Activated naive CD4-positive, alpha-beta T cell treated with anti-CD3 and anti-CD28 coated beads for 36 hours (primary cell): Measurements from ENCODE around the gene AGMO. TPM values are rescaled to one million over a fixed set of nuclear protein-coding genes. Genes with fewer than 3 reads are reported as not detected.

Source experiments
- CTCF ChIA-PET: fragments of 350-600 bp; sonication (Branson Sonifier 250); formaldehyde crosslinking; loops from one replicate; lab custom pipeline; 2021; ENCODE audit warnings: antibody characterized with exemption; lab: Charles Lee
- DNase-seq: peaks from one replicate; pipeline ENCODE4 v3.0.0-alpha.2; 2020
- H3K27ac Mint-ChIP-seq: one replicate; pipeline ENCODE4 v1.8.0; 2021; ENCODE audit warnings: mild to moderate bottlenecking, mixed read lengths
- H3K27me3 Mint-ChIP-seq: one replicate; pipeline ENCODE4 v1.8.0; 2021; ENCODE audit warnings: low read depth, mixed read lengths
- H3K36me3 Mint-ChIP-seq: one replicate; pipeline ENCODE4 v1.8.0; 2021; ENCODE audit warnings: low read depth, mixed read lengths
- H3K4me1 Mint-ChIP-seq: one replicate; pipeline ENCODE4 v1.8.0; 2021; ENCODE audit warnings: low read depth, mixed read lengths
- H3K4me3 Mint-ChIP-seq: one replicate; pipeline ENCODE4 v1.8.0; 2021; ENCODE audit warnings: mild to moderate bottlenecking, moderate library complexity, mixed read lengths
- H3K9me3 Mint-ChIP-seq: one replicate; pipeline ENCODE4 v1.8.0; 2021; ENCODE audit warnings: mixed read lengths
- intact Hi-C: fragments of 100-400 bp; cut with micrococcal nuclease; formaldehyde crosslinking; loops from one replicate; pipeline ENCODE4 v1.15.1; 2023
- total RNA-seq, 2 experiments: library from RNA; stranded (reverse); gene quantifications; one replicate each; pipeline ENCODE4 v1.2.3, GENCODE V29; 2021

AGMO gene
- total RNA-seq, 2 experiments from 2014 or later = not detected

DNA sequence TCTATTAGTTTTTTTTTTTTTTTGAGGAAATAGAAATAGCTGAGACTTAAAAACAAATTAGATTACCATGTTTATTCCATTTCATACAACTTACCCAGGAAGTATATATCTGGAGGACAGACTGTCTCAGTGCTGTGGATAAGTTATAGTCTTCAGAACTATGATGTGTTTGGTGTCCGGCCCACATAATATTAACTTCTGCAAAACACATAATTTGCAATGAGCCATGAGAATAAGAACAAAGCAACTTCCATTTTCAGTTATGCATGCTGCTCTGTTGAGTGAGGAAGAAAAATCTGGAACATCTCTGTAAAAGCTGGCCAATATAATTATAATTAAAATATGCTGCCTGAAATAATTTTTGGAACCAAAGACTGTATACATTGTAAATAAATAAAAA, 130.9 kb downstream of the AGMO start:
- intact Hi-C loops = no loop called here

DNA sequence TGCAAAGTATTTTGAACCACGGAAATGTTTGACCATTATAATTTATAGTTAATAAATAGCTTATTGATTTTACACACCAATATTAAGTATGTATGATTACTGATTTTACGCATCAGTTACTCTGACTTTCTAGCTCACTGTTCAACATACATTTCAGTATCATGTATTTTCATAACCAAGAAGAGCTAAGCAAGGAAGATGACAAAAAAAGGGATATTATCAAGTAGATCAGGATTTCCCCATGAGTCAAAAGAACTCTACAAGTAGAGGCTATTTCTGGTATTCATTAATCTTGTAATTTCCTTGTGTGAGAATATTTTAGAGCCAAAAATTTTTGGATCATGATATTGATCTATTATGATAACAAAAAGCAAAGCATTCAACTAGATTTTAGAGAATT, 131.6 kb downstream of the AGMO start:
- CTCF ChIA-PET = no interaction called here
- Mint-ChIP-seq H3K4me3 (no peak overlapping the region), H3K27ac (no peak overlapping the region), H3K36me3 (no peaks in the 10 kb centered on the region), H3K4me1 (no peaks in the 10 kb centered on the region), H3K9me3 (no peaks in the 10 kb centered on the region), H3K27me3 (no peaks in the 10 kb centered on the region)
- DNase-seq = no peak
- intact Hi-C loops = no loop called here

More for the DNA sequence above, 130.9 kb downstream of the AGMO start:
- Mint-ChIP-seq H3K27ac (no peak overlapping the region), H3K27me3 (no peaks in the 10 kb centered on the region), H3K9me3 (no peaks in the 10 kb centered on the region), H3K36me3 (no peaks in the 10 kb centered on the region), H3K4me1 (no peaks in the 10 kb centered on the region), H3K4me3 (no peak overlapping the region)
- CTCF ChIA-PET = no interaction called here
- DNase-seq = no peak

DNA sequence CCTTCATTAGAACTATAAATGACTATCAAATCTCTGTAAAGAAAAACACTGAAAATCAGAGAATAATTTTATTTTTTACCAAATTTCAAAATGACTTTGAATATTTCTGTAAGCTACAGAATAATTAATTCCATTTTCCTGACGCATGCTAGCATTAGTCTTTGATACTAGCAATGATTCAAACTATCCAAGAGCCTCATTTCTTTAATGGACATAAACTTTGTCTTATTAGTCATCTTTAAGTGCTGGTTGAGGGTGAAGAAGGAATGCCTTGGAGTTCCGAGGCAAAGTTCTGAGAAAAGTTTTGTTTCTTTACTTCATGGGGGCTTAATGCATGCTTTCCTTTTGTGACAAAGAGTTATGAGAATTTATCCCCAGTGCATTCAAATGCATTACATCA, 137.3 kb downstream of the AGMO start:
- DNase-seq = no peak
- CTCF ChIA-PET = no interaction called here
- peaks cover 7% of the 10 kb centered on the region for H3K9me3 Mint-ChIP-seq
- no peaks in the 10 kb centered on the region for H3K36me3 Mint-ChIP-seq
- H3K4me1 Mint-ChIP-seq = no peaks in the 10 kb centered on the region
- no peak overlapping the region for H3K27ac Mint-ChIP-seq
- no peaks in the 10 kb centered on the region for H3K27me3 Mint-ChIP-seq
- intact Hi-C loops = no loop called here
- H3K4me3 Mint-ChIP-seq = no peak overlapping the region

DNA sequence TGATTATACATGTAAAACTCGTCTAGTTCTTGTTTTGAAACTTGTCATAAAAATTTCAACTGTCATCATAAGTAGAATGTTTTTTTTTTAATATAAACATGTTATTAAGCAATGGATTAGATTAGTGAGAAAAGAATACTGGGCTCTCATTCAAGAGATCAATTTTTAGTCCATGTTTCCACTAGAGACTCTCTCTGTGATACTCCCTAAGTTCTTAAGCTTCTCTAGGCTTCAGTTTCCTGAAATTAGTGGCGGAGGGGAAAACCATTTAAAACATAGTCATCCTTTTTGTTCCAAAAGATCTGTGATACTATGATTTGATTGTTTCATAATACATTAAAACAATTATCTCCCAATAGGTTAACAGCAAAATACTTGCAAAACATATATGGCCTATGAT, 142.2 kb downstream of the AGMO start:
- no peaks in the 10 kb centered on the region for H3K27me3 Mint-ChIP-seq
- no peaks in the 10 kb centered on the region for H3K4me1 Mint-ChIP-seq
- H3K4me3 Mint-ChIP-seq = no peak overlapping the region
- CTCF ChIA-PET = no interaction called here
- intact Hi-C loops = no loop called here
- no peak overlapping the region for H3K27ac Mint-ChIP-seq
- no peaks in the 10 kb centered on the region for H3K36me3 Mint-ChIP-seq
- no peak for DNase-seq
- H3K9me3 Mint-ChIP-seq = peaks cover 10% of the 10 kb centered on the region

DNA sequence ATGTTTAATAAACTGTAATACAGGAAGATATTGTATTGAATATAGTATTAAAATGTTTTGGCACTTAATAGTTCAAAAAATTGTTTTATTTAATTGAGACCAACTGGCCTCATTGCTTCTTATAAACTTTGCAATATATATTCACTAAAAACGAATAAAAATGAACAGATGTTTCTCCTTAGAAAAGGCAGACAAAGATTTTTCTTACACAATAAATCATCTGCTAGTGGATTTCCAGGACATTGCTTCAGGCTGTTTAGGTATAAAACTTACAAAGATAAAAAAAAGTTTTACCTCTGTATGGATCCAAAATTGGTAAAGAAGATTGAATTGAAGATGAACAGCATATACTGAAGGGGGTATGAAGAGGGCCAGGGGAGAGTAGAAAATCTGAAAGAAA, 143.6 kb downstream of the AGMO start:
- no peak overlapping the region for H3K4me3 Mint-ChIP-seq
- peaks cover 10% of the 10 kb centered on the region for H3K9me3 Mint-ChIP-seq
- no peaks in the 10 kb centered on the region for H3K27me3 Mint-ChIP-seq
- CTCF ChIA-PET = no interaction called here
- intact Hi-C loops = no loop called here
- DNase-seq = no peak
- H3K27ac Mint-ChIP-seq = no peak overlapping the region
- no peaks in the 10 kb centered on the region for H3K4me1 Mint-ChIP-seq
- H3K36me3 Mint-ChIP-seq = no peaks in the 10 kb centered on the region

DNA sequence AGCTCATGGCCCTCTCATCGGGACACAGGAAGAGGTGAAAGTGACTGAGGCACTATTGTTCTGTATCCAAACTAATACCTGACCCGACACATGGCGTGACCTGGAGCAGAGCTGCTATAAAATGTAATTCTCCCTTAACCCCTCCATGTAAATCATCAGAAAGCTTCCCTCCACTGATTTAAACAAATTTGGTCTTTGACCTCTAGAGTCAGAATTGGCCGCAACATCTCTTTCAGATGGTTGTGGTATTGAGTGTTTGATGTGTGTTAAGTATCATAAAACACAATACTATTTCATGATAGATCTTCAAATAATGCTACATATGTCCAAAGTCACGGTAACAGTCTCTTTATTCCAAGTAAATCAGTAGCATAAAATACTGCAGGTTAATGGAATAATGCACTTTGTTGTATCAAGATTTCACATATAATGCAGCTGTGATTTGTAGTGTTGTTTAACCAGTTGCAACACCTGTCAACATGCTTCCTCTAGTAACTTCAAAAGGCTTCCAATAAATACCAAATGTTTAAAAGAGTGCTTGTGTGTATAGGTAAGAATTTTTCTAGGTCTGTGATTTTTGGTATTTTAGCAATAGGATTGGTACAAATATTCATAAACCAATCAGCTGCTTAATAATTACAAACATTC, 144.3 kb downstream of the AGMO start:
- no peaks in the 10 kb centered on the region for H3K4me1 Mint-ChIP-seq
- no peak overlapping the region for H3K27ac Mint-ChIP-seq
- intact Hi-C loops = no loop called here
- no peak for DNase-seq
- no peaks in the 10 kb centered on the region for H3K36me3 Mint-ChIP-seq
- CTCF ChIA-PET = no interaction called here
- no peak overlapping the region for H3K4me3 Mint-ChIP-seq
- peaks cover 7% of the 10 kb centered on the region for H3K9me3 Mint-ChIP-seq
- no peaks in the 10 kb centered on the region for H3K27me3 Mint-ChIP-seq

DNA sequence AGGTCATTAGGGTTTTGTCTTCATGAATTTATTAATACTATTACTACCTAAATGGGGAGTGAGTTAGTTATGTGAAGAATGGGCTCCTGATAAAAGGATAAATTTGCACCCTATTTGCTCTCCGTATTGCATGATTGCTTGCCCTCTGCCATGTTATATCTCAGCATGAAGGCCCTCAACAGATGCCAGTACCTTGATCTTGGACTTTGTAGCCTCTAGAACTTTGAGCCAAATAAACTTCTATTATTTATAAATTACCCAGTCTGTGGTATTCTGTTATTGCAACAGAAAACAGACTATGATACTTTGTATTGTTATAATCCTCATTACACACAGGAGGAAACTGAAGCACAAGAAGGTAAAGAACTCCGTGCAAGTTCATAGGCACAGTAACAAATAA, 150.8 kb downstream of the AGMO start:
- Mint-ChIP-seq H3K27ac (no peak overlapping the region), H3K4me3 (no peak overlapping the region), H3K27me3 (no peaks in the 10 kb centered on the region), H3K4me1 (no peaks in the 10 kb centered on the region), H3K36me3 (no peaks in the 10 kb centered on the region), H3K9me3 (peaks cover 3% of the 10 kb centered on the region)
- intact Hi-C loops = no loop called here
- CTCF ChIA-PET = no interaction called here
- no peak for DNase-seq

DNA sequence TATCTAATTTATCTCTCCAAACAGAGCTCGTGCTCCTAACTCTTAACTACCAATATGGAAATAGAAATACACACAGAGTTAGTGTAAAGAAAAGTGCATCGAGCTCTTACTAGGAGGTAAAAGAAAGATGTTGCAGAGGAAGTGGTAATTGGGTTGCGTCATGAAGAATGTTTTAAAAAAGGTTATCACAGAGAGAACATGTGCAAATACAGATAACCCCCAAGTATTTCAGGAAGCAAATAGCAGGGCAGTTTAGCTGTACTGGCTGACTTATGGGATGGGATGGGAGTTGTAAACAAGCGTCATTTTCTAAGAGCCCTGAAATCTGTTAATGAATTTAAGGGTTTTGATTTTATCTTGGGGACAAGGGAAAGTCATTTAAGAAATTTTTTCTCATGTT, 153.9 kb downstream of the AGMO start:
- Mint-ChIP-seq H3K36me3 (no peaks in the 10 kb centered on the region), H3K27me3 (no peaks in the 10 kb centered on the region), H3K9me3 (peaks cover 1% of the 10 kb centered on the region), H3K4me3 (no peak overlapping the region), H3K27ac (no peak overlapping the region), H3K4me1 (no peaks in the 10 kb centered on the region)
- CTCF ChIA-PET = no interaction called here
- DNase-seq = no peak
- intact Hi-C loops = no loop called here

DNA sequence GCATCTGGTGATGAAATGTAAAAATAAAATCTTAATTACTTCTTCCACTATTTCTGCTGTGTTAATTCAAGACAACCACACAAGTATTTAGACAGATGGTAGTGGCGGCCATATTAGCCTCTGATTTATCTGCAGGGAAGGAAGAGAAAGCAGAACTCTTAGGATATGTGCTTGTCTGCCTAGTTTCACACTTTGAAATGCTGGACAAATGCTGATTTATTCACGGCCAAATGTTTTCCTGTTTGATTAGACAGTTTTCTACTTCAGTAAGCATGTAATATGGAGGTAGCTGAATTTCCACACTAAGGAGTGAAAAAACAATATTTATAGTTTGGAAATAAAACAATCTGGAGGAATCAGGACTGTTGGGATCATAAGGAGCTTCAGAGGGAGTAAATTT, 158.1 kb downstream of the AGMO start:
- CTCF ChIA-PET = no interaction called here
- no peak for DNase-seq
- H3K4me3 Mint-ChIP-seq = no peak overlapping the region
- H3K4me1 Mint-ChIP-seq = no peaks in the 10 kb centered on the region
- peaks cover 4% of the 10 kb centered on the region for H3K9me3 Mint-ChIP-seq
- H3K27me3 Mint-ChIP-seq = no peaks in the 10 kb centered on the region
- no peaks in the 10 kb centered on the region for H3K36me3 Mint-ChIP-seq
- H3K27ac Mint-ChIP-seq = no peak overlapping the region
- intact Hi-C loops = no loop called here

DNA sequence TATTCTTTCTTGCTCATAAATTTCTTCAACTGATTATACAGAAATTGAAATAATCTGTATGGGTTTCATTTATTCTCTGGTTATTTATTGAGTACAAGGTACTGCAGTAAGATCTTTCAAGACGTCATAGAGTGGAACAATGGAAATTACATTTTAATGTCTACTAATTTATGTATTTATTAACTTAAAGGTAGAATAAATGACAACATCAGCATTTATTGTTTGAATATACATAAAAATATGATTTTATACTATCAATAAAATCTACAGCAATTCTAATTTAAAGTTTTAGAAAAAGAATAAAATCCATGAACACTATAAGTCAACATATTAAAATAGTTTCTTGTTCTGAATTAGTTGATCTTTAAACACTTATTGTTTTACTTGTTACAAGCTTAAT, 158.5 kb downstream of the AGMO start:
- no peak overlapping the region for H3K4me3 Mint-ChIP-seq
- H3K4me1 Mint-ChIP-seq = no peaks in the 10 kb centered on the region
- DNase-seq = no peak
- peaks cover 4% of the 10 kb centered on the region for H3K9me3 Mint-ChIP-seq
- H3K27me3 Mint-ChIP-seq = no peaks in the 10 kb centered on the region
- no peaks in the 10 kb centered on the region for H3K36me3 Mint-ChIP-seq
- H3K27ac Mint-ChIP-seq = no peak overlapping the region
- CTCF ChIA-PET = no interaction called here
- intact Hi-C loops = no loop called here

DNA sequence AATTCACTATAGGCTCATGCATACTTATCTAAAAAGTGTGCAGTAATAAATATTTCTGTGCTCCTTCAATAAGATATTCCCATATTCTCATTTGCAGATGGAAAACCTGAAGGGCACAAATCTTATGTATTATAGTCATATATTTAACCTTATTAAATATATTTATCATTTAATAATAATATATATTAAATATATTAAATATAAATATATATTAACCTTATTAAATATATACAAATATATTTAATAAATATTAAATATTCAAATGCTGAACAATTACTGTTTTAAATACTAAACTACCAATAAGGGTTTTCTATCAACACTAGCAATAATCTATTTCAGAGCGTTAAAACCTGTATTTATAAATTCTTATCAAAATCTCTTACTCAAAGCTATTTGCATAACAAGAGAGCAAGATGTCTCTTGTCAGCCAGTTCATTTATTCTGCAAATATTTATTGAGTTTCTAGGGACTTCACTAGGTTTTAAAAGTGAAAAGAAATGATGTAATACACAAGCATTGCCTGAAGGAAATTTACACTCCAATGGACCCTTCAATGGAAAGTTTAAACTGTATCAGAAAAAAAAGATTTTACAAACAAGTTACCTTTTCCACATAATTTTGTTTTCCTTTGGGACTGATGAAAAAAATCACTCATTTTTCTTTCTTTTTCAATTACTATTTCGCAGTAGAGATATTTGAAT, 159.2 kb downstream of the AGMO start:
- intact Hi-C loops = no loop called here
- no peak for DNase-seq
- H3K27me3 Mint-ChIP-seq = no peaks in the 10 kb centered on the region
- no peak overlapping the region for H3K27ac Mint-ChIP-seq
- H3K36me3 Mint-ChIP-seq = no peaks in the 10 kb centered on the region
- CTCF ChIA-PET = no interaction called here
- no peaks in the 10 kb centered on the region for H3K4me1 Mint-ChIP-seq
- no peak overlapping the region for H3K4me3 Mint-ChIP-seq
- peaks cover 7% of the 10 kb centered on the region for H3K9me3 Mint-ChIP-seq

DNA sequence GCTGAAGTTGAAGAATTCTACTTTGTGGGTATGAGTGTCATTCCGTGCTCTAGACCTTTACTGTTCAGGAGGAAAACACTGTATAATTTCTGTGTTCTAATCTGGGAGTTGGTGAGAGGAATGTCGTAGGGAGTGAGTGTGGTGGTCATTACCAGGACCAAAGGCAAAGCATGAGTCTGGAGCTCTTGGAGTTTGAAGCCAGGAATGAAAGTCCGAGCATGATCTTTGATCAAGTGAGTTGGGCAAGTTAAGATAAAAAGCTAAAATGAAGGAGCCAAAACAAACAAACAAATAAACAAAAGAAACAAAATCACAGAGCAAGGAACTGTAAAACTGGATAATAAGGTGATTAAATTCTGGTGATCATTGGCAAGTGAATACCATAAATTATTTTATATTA, 161.4 kb downstream of the AGMO start:
- Mint-ChIP-seq H3K27me3 (no peaks in the 10 kb centered on the region), H3K9me3 (peaks cover 16% of the 10 kb centered on the region), H3K4me3 (no peak overlapping the region), H3K36me3 (no peaks in the 10 kb centered on the region), H3K4me1 (no peaks in the 10 kb centered on the region), H3K27ac (no peak overlapping the region)
- DNase-seq = no peak
- CTCF ChIA-PET = no interaction called here
- intact Hi-C loops = no loop called here

DNA sequence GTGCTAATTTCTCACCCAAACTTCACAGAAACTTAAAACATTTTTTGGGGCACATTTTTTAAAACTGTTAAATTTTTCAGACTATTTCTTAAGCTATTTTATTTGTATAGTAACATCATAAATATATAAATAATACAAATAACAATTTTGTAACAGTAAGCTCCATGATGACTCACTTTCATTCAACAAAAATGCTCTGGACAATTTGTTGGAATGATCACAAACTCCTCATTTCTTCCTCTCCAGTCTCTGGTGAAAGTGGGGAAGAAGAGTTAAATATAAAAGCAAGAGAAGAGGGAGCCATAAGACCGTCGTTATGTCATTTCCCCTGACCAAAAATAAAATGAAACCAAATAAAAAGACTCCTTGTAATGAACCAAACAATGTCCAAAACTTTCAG, 162.4 kb downstream of the AGMO start:
- Mint-ChIP-seq H3K4me3 (no peak overlapping the region), H3K27me3 (no peaks in the 10 kb centered on the region), H3K9me3 (peaks cover 16% of the 10 kb centered on the region), H3K4me1 (no peaks in the 10 kb centered on the region), H3K36me3 (no peaks in the 10 kb centered on the region), H3K27ac (no peak overlapping the region)
- intact Hi-C loops = no loop called here
- DNase-seq = no peak
- CTCF ChIA-PET = no interaction called here
